GM12874 (cell line): ENCODE results near the gene NAXD.

Experiments used
- CTCF ChIP-seq: IDR thresholded peaks from 2 replicates; pipeline ENCODE4 v1.5.1; 2011; ENCODE audit warnings: low read depth, mild to moderate bottlenecking, control low read depth, low read length, moderate library complexity; ENCODE audit not compliant: insufficient read depth

NAXD gene

GRCh38 chr13:110635405-110636002 is 20.2 kb downstream of the NAXD start:
- TF ChIP-seq CTCF = no peak

GRCh38 chr13:110636053-110636475 is 20.7 kb downstream of the NAXD start:
- TF ChIP-seq CTCF = no peak

GRCh38 chr13:110636701-110637201 is 21.4 kb downstream of the NAXD start:
- no peak for TF ChIP-seq CTCF

- no peak for TF ChIP-seq CTCF
Measured at GRCh38 chr13:110637275-110637674, 21.9 kb downstream of the NAXD start.

GRCh38 chr13:110637747-110638146 is 22.4 kb downstream of the NAXD start:
- no peak for TF ChIP-seq CTCF

GRCh38 chr13:110638257-110638656 is 22.9 kb downstream of the NAXD start:
- TF ChIP-seq CTCF = no peak

- no peak for TF ChIP-seq CTCF
Measured at GRCh38 chr13:110638814-110639806, 23.8 kb downstream of the NAXD start.
